Activated naive CD4-positive, alpha-beta T cell treated with anti-CD3 and anti-CD28 coated beads for 36 hours (primary cell): Measurements from ENCODE around the gene CDHR4. TPM values are rescaled to one million over a fixed set of nuclear protein-coding genes. Genes with fewer than 3 reads are reported as not detected.

Experiments
- CTCF ChIA-PET: fragments of 350-600 bp; sonication (Branson Sonifier 250); formaldehyde crosslinking; loops from one replicate; lab custom pipeline; 2021; ENCODE audit warnings: antibody characterized with exemption; lab: Charles Lee
- DNase-seq: peaks from one replicate; pipeline ENCODE4 v3.0.0-alpha.2; 2020
- H3K27ac Mint-ChIP-seq: one replicate; pipeline ENCODE4 v1.8.0; 2021; ENCODE audit warnings: mild to moderate bottlenecking, mixed read lengths
- H3K27me3 Mint-ChIP-seq: one replicate; pipeline ENCODE4 v1.8.0; 2021; ENCODE audit warnings: low read depth, mixed read lengths
- H3K36me3 Mint-ChIP-seq: one replicate; pipeline ENCODE4 v1.8.0; 2021; ENCODE audit warnings: low read depth, mixed read lengths
- H3K4me1 Mint-ChIP-seq: one replicate; pipeline ENCODE4 v1.8.0; 2021; ENCODE audit warnings: low read depth, mixed read lengths
- H3K4me3 Mint-ChIP-seq: one replicate; pipeline ENCODE4 v1.8.0; 2021; ENCODE audit warnings: mild to moderate bottlenecking, moderate library complexity, mixed read lengths
- H3K9me3 Mint-ChIP-seq: one replicate; pipeline ENCODE4 v1.8.0; 2021; ENCODE audit warnings: mixed read lengths
- intact Hi-C: fragments of 100-400 bp; cut with micrococcal nuclease; formaldehyde crosslinking; loops from one replicate; pipeline ENCODE4 v1.15.1; 2023
- total RNA-seq, 2 experiments: library from RNA; stranded (reverse); gene quantifications; one replicate each; pipeline ENCODE4 v1.2.3, GENCODE V29; 2021

CDHR4 gene
- total RNA-seq, 2 experiments from 2014 or later, result not detected

DNA sequence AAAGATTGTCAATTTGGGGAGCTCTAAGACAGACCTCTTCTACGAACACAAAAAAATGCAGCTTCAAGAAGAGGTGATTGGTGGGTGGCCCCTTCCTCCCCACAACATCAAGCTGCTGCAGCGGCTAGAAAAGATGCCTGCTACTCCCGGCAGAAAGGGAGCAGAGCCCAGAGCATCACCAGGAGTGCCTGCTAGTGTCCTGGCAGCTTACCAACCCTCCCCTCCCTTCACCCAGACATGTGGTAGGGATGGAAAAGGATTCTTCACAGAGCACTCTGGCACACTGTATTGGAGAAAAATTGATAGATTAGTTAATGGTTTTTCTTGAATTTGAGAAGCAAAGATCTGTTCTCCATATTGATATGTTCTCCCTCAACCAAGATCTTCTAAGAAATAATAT is 24.1 kb downstream of the CDHR4 start:
- Mint-ChIP-seq H3K9me3 (no peaks in the 10 kb centered on the region), H3K36me3 (peaks cover 8% of the 10 kb centered on the region), H3K27me3 (no peaks in the 10 kb centered on the region), H3K4me3 (no peak overlapping the region), H3K27ac (no peak overlapping the region), H3K4me1 (peaks cover 39% of the 10 kb centered on the region)
- no peak for DNase-seq
- intact Hi-C loops, result no loop called here
- CTCF ChIA-PET, result interaction anchor here (0.7 kb wide), 1 partner anchor 64 kb away, joined by 6 read pairs; no protein-coding TSS in a partner anchor

DNA sequence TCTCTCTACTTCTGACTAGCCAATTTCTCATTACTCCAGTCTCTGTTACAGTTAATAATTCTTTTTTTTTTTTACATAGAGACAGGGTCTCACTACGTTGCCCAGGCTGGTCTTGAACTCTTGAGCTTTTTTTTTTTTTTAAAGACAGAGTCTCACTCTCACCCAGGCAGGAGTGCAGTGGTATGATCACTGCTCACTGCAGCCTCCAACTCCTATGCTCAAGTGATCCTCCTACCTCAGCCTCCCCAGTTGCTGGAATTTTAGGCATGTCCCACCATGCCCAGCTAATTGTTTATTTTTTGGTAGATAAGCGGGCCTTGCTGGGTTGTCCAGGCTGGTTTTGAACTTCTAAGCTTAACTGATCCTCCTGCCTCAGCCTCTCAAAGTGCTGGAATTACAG is 27.0 kb downstream of the CDHR4 start:
- Mint-ChIP-seq H3K4me3 (no peak overlapping the region), H3K4me1 (peaks cover 45% of the 10 kb centered on the region), H3K27me3 (no peaks in the 10 kb centered on the region), H3K36me3 (peaks cover 9% of the 10 kb centered on the region), H3K27ac (no peak overlapping the region), H3K9me3 (no peaks in the 10 kb centered on the region)
- intact Hi-C loops, result no loop called here
- DNase-seq, result no peak
- CTCF ChIA-PET, result interaction anchor here (0.9 to 1.0 kb wide), 2 partner anchors 15 to 29 kb away, joined by 5 to 8 read pairs; no protein-coding TSS in a partner anchor

DNA sequence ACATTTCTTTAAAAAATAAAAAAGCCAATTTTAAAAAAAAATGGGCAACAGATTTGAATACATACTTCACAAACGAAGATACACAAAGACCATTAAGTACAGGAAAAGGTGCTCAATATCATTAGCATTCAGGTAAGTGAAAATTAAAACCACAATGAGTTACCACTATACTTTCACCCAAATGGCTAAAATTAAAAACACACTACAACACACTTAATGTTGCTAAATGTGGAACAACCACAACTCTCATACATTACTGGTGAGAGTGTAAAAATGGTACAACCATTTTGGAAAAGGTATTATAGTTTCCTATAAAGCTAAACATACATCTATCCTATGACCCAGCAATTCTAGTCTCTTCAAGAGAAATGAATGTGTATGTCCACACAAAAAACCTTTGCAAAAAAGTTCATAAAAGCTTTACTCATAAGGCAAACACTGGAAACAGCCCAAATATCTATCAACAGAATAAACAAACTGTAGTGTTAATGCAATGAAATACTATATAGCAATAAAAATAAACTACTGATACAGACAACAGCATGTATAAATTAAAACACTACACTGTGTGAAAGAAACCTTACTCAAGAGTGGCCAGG is 28.2 kb downstream of the CDHR4 start:
- no peak overlapping the region for H3K4me3 Mint-ChIP-seq
- H3K27me3 Mint-ChIP-seq, result no peaks in the 10 kb centered on the region
- peaks cover 40% of the 10 kb centered on the region for H3K4me1 Mint-ChIP-seq
- H3K9me3 Mint-ChIP-seq, result no peaks in the 10 kb centered on the region
- H3K36me3 Mint-ChIP-seq, result peaks cover 4% of the 10 kb centered on the region
- DNase-seq, result no peak
- intact Hi-C loops, result no loop called here
- H3K27ac Mint-ChIP-seq, result no peak overlapping the region
- CTCF ChIA-PET, result interaction anchor here (1.0 kb wide), 1 partner anchor 68 kb away, joined by 3 read pairs; no protein-coding TSS in a partner anchor

DNA sequence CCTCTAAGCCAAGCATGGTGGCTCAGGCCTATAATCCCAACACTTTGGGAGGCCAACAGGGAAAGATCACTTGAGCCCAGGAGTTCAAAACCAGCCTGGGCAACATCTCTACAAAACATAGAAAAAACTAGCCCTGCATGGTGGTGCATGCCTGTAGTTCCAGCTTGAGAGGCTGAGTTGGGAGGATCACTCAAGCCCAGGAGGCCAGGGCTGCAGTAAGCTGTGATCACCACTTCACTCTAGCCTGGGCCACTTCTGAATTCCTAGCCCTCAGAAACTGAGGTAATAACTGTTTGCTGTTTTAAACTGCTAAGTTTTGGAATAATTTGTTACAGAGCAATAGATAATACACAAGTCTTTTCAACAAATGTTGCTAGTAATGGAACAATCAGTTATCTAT is 29.7 kb downstream of the CDHR4 start:
- H3K27me3 Mint-ChIP-seq, result no peaks in the 10 kb centered on the region
- no peaks in the 10 kb centered on the region for H3K9me3 Mint-ChIP-seq
- H3K4me1 Mint-ChIP-seq, result peaks cover 34% of the 10 kb centered on the region
- DNase-seq, result no peak
- peaks cover 6% of the 10 kb centered on the region for H3K36me3 Mint-ChIP-seq
- intact Hi-C loops, result no loop called here
- CTCF ChIA-PET, result interaction anchor here (0.5 to 1.4 kb wide), 2 partner anchors 69 to 1713 kb away, joined by 3 to 4 read pairs; no protein-coding TSS in a partner anchor
- no peak overlapping the region for H3K27ac Mint-ChIP-seq
- no peak overlapping the region for H3K4me3 Mint-ChIP-seq

DNA sequence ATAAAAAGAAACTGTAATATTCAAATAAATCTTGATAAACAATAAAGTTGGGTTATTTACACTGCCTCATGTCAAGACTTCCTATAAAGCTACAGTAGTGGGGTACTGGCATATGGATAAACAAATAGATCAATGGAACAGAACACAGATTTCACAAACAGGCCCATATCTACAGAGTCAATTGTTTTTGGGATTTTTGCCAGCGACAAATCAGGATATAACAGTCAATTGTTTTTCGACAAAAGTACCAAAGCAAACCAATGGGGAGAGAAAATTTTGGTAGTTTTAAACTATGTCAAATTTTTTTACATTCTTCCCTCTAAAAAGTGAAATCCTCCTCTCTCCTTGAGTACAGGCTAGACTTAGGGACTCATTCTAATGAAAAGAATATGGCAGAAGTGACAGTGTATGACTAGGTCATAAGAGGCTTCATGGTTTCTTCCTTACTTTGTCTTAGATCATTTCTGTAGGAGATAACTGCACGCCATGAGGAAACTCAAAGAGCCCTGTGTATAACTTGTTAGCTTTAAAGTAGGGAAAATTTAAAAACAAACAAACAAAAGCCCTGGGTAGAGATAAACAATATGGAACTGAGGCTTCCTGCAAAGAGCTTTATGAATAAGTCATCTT is 30.3 kb downstream of the CDHR4 start:
- Mint-ChIP-seq H3K4me1 (peaks cover 31% of the 10 kb centered on the region), H3K36me3 (peaks cover 7% of the 10 kb centered on the region), H3K27ac (no peak overlapping the region), H3K4me3 (no peak overlapping the region), H3K9me3 (no peaks in the 10 kb centered on the region), H3K27me3 (no peaks in the 10 kb centered on the region)
- DNase-seq, result no peak
- intact Hi-C loops, result no loop called here
- CTCF ChIA-PET, result interaction anchor here (0.5 to 1.4 kb wide), 4 partner anchors 59 to 1713 kb away, joined by 3 to 4 read pairs (median 4); no protein-coding TSS in a partner anchor

DNA sequence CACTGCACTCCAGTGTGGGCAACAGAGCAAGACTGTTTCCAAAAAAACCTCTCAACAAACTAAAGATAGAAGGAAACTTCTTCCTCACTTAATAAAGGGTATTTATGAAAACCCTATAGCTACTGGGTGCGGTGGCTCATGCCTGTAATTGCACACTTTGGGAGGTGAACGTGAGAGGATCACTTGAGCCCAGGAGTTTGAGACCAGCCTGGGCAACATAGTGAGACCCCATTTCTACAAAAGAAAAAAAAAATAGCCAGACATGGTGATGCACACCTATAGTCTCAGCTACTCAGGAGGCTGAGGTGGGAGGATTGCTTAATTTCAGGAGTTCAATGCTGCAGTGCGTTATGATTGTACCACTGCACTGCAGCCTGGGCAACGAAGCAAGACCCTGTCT is 35.7 kb downstream of the CDHR4 start:
- Mint-ChIP-seq H3K4me1 (peaks cover 10% of the 10 kb centered on the region), H3K27me3 (no peaks in the 10 kb centered on the region), H3K27ac (no peak overlapping the region), H3K36me3 (peaks cover 3% of the 10 kb centered on the region), H3K4me3 (no peak overlapping the region), H3K9me3 (no peaks in the 10 kb centered on the region)
- CTCF ChIA-PET, result no interaction called here
- intact Hi-C loops, result no loop called here
- DNase-seq, result no peak

DNA sequence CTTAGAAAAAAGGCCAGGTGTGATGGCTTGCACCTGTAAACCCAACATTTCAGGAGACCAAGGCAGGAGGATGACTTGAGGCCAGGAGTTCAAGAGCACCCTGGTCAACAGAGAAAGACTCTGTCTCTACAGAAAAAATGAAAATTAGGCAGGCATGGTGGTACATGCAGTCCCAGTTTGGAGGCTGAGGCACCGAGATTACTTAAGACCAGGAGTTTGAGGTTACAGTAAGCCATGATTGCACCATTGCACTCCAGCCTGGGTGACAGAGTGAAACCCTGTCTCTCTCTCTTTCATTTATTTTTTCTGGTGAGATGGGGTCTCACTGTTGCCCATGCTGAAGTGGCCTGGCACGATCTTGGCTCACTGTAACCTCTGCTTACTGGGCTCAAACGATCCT is 38.0 kb downstream of the CDHR4 start:
- H3K27me3 Mint-ChIP-seq, result no peaks in the 10 kb centered on the region
- no peak overlapping the region for H3K4me3 Mint-ChIP-seq
- H3K36me3 Mint-ChIP-seq, result peaks cover 3% of the 10 kb centered on the region
- DNase-seq, result no peak
- peaks cover 9% of the 10 kb centered on the region for H3K4me1 Mint-ChIP-seq
- no peaks in the 10 kb centered on the region for H3K9me3 Mint-ChIP-seq
- intact Hi-C loops, result no loop called here
- no peak overlapping the region for H3K27ac Mint-ChIP-seq
- CTCF ChIA-PET, result no interaction called here

DNA sequence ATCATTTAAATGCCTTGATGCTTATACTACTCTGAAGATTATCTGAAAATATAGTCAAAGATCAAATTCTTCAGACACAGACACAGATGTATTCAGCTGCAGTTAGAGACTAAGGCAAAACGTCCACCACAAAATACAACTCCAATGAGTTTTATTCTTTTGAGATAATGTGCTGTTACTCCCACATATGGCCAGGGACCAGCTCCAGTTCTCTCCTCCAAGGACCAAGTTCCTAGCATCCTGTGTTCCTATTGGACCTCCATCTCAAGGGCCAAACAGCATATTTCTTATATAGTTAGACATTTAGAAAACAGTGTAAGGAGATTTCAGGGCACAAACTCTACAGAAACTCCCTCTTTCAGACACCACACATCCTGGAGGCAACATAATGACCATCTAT is 40.4 kb downstream of the CDHR4 start:
- Mint-ChIP-seq H3K36me3 (peaks cover 1% of the 10 kb centered on the region), H3K27me3 (no peaks in the 10 kb centered on the region), H3K9me3 (no peaks in the 10 kb centered on the region), H3K4me3 (no peak overlapping the region), H3K4me1 (peaks cover 20% of the 10 kb centered on the region), H3K27ac (no peak overlapping the region)
- DNase-seq, result no peak
- CTCF ChIA-PET, result no interaction called here
- intact Hi-C loops, result no loop called here

DNA sequence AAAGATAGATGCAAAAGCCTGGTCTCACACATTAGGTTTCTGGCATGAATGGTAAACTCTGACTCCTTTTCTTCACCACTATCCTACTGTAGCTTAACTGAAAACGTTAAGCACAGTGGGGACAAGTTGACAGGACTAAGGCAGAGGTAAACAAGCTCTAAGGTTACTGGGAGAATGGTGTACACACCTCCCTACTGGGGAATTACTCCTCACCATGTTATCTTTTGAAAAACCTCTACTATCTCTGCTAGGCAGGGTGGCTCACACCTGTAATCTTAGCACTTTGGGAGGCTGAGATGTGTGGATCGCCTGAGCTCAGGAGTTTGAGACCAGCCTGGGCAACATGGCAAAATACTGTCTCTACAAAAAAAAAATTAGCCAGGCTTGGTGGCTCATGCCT is 42.5 kb downstream of the CDHR4 start:
- CTCF ChIA-PET, result interaction anchor here (0.6 kb wide), 1 partner anchor 196 kb away, joined by 3 read pairs; no protein-coding TSS in a partner anchor
- DNase-seq, result no peak
- Mint-ChIP-seq H3K36me3 (no peaks in the 10 kb centered on the region), H3K27ac (no peak overlapping the region), H3K4me1 (peaks cover 24% of the 10 kb centered on the region), H3K4me3 (no peak overlapping the region), H3K27me3 (no peaks in the 10 kb centered on the region), H3K9me3 (no peaks in the 10 kb centered on the region)
- intact Hi-C loops, result no loop called here

DNA sequence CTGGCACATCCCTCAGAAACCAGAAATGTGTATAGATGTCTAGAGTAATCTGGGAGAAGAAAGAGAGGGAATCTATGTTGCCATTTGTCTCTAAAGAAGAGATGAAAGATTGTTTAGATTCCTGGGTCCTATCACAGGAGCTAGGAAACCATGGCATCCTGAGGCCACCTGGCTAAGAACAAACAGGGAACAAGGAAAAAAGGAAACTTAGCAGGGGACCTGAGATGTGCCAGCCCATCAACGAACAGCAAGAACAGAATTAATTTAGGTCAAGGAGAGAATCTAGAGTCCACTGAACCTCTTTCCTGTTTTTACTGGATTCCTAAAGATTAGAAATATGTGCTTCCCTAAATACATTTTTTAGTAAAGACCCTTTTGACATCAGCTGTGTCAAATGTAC is 43.6 kb downstream of the CDHR4 start:
- intact Hi-C loops, result no loop called here
- CTCF ChIA-PET, result interaction anchor here (1.4 kb wide), 1 partner anchor 12 kb away, joined by 3 read pairs; no protein-coding TSS in a partner anchor
- no peaks in the 10 kb centered on the region for H3K27me3 Mint-ChIP-seq
- H3K27ac Mint-ChIP-seq, result no peak overlapping the region
- H3K4me3 Mint-ChIP-seq, result no peak overlapping the region
- H3K36me3 Mint-ChIP-seq, result no peaks in the 10 kb centered on the region
- H3K4me1 Mint-ChIP-seq, result peaks cover 24% of the 10 kb centered on the region
- no peak for DNase-seq
- H3K9me3 Mint-ChIP-seq, result no peaks in the 10 kb centered on the region

DNA sequence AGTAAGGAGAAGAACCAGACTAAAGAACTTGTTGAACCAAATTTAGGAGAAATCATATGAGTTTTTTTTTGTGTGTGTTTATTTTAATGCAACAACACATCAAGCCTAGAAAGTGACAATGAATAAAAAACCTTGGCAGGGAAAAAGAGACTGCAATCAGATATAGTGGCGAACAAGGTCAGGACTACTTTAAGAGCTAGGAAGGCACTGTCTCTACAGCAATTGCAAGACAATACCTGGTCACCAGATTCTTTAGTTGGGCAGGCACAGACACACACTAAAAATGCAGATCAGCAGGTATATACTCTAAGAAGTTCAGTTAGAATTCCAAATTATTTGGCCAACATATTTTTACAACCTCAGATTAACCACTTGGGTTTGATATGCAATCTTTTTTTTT is 45.1 kb downstream of the CDHR4 start:
- Mint-ChIP-seq H3K27ac (no peak overlapping the region), H3K36me3 (no peaks in the 10 kb centered on the region), H3K9me3 (no peaks in the 10 kb centered on the region), H3K27me3 (no peaks in the 10 kb centered on the region), H3K4me3 (no peak overlapping the region), H3K4me1 (peaks cover 26% of the 10 kb centered on the region)
- intact Hi-C loops, result no loop called here
- DNase-seq, result no peak
- CTCF ChIA-PET, result interaction anchor here (1.4 kb wide), 1 partner anchor 10 kb away, joined by 3 read pairs; no protein-coding TSS in a partner anchor

DNA sequence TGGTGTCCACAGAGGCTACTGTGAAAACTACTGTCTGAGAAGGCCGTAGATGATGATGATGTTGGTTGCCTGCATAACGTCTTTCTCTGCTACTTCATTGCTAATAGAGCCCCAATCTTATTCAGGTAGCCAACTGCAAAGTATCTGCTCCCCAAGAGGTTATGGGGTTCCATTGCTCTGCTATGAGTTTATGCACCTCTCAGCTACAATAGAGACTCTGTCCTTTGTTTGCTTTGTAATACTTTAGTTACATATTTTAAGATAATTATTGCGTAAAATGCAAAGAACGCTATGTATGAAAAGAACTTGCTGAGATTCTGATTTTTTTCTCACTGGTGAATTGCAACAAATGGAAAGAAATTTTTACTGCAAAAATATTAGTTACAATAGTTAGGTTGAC is 48.2 kb downstream of the CDHR4 start:
- DNase-seq, result no peak
- CTCF ChIA-PET, result no interaction called here

DNA sequence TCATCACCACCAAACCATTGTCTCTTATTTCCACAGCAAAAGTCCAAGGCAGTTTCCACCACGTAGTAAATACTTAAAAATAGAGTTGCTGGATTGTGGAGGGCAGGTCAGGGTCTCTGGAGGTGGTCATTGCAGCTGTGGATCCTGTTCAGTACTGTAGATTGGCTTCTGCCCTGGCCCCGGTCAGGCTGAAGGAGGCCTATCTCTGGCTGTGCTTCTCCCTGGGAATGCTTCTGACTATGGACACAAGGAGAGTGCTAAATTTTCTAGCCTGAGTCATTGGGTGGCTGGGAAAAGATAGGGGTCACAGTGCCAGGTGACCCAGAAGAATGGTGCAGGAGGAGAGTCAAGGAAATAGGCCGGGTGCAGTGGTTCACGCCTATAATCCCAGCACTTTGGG is 49.6 kb downstream of the CDHR4 start:
- no peak for DNase-seq
- intact Hi-C loops, result no loop called here
- H3K9me3 Mint-ChIP-seq, result no peaks in the 10 kb centered on the region
- peaks cover 4% of the 10 kb centered on the region for H3K36me3 Mint-ChIP-seq
- CTCF ChIA-PET, result no interaction called here
- no peak overlapping the region for H3K4me3 Mint-ChIP-seq
- no peak overlapping the region for H3K27ac Mint-ChIP-seq
- H3K27me3 Mint-ChIP-seq, result no peaks in the 10 kb centered on the region
- H3K4me1 Mint-ChIP-seq, result peaks cover 13% of the 10 kb centered on the region

More for the DNA sequence above, 48.2 kb downstream of the CDHR4 start:
- no peaks in the 10 kb centered on the region for H3K27me3 Mint-ChIP-seq
- no peak overlapping the region for H3K27ac Mint-ChIP-seq
- H3K4me1 Mint-ChIP-seq, result peaks cover 19% of the 10 kb centered on the region
- peaks cover 3% of the 10 kb centered on the region for H3K36me3 Mint-ChIP-seq
- H3K9me3 Mint-ChIP-seq, result no peaks in the 10 kb centered on the region
- no peak overlapping the region for H3K4me3 Mint-ChIP-seq
- intact Hi-C loops, result no loop called here
